GM21529 (cell line): Measurements from ENCODE around the gene DUOX2.

Source experiments
- ATAC-seq: cut with Tn5 transposase; IDR thresholded peaks from one replicate; pipeline ENCODE4 v1.9.1; 2021; ENCODE audit not compliant: unreplicated experiment

DUOX2 gene

GRCh38 chr15:45114076-45114750, at the start of gene DUOX2, which contains the start of gene DUOXA2:
Gene DUOX2 (minus strand): TSS chr15:45114172. CDS start chr15:45113411, 761 bp downstream.
Gene DUOXA2 (plus strand): TSS chr15:45114326. CDS start chr15:45114606, 280 bp downstream.
- ATAC-seq, result no peak

DNA sequence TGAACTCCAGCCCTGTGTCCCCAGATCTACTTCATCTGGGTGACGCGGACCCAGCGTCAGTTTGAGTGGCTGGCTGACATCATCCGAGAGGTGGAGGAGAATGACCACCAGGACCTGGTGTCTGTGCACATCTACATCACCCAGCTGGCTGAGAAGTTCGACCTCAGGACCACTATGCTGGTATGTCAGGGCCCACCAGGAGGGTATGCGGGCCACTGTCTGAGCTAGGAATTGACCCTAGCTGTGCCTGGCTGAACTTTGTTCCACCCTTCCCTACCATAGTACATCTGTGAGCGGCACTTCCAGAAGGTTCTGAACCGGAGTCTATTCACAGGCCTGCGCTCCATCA, 49.5 kb upstream of the DUOX2 start:
- ATAC-seq, result no peak

DNA sequence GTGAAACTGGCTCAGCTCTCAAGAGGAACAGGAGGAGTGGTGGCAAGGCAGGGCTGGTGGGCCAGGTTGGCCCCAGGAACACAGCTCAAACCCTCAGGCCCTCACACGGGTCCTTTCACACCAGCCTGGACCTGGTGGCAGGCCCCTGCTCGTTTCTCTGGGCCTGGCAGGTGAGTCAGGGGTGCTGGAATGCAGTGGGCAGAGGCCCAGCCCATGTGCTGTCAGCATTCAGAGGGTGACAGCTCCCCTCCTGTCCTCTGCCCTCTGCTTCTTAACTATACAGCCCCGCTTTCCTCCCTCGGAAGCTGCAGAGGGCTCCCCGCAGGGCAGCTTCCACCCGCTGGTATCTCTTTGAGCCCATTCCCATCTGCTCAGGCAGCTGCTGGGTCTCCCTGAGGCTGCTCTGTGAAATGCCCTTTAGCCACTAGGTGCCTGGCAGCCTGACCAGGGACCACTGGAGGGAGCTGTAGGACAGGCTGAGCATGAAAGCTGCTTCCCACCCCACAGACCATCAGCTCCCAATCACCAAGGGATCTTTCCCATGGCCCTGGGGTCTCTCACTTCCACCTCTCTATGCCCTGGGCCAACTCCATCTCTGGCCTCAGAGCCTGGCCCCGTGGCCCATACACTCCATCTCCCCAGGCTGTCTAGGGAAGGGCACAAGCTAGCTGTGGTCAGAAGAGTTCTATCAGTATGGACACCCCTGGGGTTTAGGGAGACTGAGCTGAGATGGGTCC, 49.0 kb upstream of the DUOX2 start:
- ATAC-seq, result no peak

GRCh38 chr15:45161666-45162065, 47.7 kb upstream of the DUOX2 start:
- ATAC-seq, result no peak

DNA sequence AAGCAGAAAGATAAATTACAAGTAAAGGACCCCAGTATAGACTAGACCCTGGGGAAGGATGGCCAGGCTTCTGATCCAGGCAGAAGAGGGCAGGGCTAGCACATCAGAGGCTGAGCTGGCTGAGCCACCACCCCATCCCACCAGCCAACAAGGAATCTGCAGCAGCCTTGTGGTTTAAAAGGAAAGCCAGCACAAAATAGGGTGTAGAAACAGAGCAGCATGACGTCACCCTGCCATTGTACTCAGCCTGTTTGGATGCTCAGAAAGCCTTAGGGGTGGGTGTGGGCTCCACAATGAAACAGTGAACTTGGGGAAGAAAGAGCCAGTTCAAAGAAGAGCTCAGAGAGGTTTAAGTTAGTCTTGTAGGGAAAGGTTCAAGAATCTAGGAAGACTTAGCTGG, 44.0 kb upstream of the DUOX2 start:
- no peak for ATAC-seq

DNA sequence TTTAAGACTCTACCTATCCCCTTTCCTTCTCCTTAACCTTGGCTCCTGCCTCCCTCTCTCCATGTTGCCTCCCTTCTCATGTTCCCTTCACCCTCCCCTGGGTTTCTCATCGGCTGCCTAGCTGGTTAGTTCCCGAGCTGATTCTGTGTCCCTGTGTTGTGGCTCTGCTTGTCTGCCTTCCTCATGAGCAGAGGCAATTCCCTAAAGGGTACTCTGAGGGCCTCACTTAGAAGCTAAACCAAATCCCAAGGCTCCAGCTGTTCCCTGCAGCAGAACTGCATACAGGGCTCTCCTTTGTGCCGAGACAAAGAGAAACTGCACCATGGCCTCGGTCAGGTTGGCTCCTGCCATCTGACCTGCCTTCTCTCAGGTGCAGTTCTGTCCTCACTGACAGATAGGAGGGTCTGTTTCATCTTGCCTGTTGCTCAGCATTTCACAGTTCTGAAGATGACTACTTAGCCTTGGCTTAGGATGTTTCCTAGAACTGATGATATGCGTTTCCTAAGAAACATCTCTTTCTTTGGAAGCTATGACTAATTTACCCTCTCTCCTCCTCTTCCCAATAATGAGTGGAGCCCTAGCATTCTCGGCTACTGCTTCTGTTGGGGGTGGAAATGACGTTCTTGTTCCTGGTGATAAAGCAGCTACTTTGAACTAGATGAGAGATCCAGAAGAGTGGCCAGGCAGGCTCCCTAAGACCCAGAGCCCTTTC, 42.9 kb upstream of the DUOX2 start:
- ATAC-seq, result no peak

DNA sequence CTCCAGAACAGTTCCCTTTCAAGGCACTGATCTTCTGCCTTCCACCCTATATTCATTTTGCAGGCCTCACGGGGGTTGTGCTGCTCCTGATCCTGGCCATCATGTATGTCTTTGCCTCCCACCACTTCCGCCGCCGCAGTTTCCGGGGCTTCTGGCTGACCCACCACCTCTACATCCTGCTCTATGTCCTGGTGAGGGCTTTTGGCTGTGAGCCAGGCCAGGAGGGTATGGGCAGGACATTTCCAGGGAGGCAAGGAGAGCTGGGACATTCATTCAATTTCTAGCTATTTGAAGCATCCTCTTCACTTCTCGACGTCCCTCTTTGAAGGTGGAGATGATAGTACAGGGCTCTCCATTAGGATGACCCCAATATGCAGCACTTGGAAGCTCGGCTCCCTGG, 41.8 kb upstream of the DUOX2 start:
- ATAC-seq, result no peak

DNA sequence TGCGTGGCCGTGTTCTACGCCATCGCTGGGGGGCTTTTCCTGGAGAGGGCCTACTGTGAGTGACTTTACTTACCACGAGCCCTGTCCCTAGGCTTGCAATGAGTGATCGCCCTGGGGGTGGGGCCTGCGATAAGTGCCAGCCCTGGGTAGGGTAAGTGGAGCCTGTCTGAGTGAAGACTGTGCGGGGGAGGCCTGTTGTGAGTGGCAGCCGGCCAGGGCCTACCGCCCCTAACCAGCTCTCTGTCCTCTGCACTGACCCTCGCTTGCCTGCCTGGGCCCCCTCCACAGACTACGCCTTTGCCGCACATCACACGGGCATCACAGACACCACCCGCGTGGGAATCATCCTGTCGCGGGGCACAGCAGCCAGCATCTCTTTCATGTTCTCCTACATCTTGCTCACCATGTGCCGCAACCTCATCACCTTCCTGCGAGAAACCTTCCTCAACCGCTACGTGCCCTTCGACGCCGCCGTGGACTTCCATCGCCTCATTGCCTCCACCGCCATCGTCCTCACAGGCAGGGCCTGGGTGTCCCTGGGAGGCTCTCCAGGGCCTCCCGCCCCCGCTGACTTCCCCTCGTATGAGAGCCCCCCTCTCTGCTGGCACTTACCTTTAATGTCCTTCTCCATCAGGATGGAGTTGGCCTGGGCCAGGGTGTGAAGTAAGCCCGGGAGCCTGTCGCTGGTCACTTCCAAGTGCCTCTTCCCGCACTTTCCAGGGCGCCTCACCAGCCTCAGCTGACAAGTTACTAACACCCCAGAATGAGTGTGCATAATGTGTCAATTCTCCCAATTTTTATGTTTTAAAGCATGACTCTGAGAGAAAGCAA, 38.2 kb upstream of the DUOX2 start:
- no peak for ATAC-seq

- no peak for ATAC-seq
Observed at GRCh38 chr15:45150997-45151396, 37.0 kb upstream of the DUOX2 start.

GRCh38 chr15:45150481-45150880, 36.5 kb upstream of the DUOX2 start:
- ATAC-seq, result no peak

DNA sequence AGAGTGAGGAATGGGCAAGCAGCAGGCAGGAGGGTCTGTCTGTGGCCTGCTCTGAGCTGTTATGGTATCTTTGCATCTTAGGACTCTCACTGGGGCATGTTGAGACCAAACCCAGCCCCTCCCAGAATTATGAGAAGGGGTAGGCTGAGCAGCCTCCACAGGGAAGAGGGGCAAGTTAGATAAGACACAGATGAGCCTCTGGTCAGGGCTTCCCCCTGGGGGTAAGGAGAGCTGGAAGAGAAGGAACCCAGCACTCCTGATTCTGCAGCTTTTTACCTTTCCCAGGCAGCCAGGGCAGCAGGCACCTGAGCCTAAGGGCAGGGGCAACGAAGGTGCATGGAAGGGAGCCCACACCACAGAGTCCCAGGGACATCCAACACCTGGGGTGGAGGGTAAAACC, 35.1 kb upstream of the DUOX2 start:
- no peak for ATAC-seq

DNA sequence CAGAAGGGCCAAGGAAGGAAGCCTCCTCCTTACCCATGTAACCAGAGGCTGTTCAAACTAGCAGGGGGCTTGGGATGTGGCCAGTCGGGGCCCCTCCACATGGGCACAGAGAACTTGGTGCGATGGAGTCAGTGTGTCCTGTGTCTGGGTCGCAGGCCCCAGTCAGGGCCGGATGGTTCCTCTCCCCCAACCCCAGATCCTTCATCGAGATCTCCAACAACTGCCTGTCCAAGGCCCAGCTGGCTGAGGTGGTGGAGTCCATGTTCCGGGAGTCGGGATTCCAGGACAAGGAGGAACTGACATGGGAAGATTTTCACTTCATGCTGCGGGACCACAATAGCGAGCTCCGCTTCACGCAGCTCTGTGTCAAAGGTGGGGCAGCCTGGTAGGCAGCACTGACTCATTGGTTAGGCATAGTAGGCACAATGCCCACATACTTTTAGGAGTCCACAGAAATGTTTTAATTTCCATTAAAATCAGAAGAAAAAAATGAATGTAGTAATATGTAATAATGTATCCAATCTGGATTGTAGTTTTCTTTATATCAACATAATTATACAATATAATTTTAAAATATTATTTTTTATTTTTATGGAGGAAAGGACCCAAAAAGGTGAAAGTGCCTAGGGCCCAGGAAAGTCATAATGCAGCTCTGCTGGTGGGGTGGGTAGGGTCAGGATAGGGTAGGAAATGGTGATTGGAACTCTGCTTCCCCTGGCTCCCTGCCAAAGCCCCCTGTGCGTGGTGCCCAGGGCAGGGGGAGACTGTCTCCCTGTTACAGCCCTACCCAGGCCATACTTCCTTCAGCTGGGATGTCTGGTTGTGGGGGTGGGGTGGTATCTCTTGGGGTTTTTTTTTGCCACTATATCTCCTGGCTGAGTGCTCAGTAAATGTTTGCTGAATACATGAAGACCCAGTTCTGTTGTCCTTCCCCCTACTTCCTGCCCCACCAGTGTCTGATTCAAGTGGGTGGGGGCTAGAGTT, 34.4 kb upstream of the DUOX2 start:
- ATAC-seq, result no peak

GRCh38 chr15:45147606-45148005, 33.6 kb upstream of the DUOX2 start:
- no peak for ATAC-seq

DNA sequence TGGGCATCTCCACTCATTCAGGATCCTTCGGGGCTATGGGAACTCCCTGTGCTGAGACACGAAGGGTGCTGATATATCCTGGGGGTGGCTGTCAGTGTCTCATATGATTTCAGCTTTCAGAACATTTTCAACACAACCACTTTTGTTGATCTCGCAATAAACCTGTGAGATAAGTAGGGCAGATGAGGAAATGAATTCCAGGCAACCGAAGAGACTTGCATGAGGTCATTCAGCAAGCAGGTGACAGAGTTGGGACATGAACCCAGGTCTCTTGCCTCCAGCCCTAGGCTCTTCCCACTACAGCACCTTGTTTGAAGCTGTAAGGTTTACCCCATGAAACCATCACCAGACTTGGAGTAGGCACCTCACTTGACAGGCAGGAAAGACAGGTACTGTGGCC, 32.4 kb upstream of the DUOX2 start:
- no peak for ATAC-seq

DNA sequence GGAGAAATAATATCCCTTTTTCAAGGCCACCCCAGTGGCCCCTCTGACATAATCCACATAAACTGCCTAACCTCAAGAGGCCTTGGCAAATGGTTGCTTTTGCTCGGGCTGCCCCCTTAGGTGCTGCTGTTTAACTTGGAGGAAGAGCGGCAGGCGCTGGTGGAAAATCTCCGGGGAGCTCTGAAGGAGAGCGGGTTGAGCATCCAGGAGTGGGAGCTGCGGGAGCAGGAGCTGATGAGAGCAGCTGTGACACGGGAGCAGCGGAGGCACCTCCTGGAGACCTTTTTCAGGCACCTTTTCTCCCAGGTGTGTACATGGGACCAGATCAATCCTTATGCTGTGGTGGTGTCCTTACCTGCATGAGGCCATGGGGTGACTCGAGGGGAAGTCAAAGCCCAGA, 30.8 kb upstream of the DUOX2 start:
- no peak for ATAC-seq

- ATAC-seq, result no peak
Observed at GRCh38 chr15:45143946-45144345, 30.0 kb upstream of the DUOX2 start.

GRCh38 chr15:45143056-45143455, 29.1 kb upstream of the DUOX2 start:
- no peak for ATAC-seq

DNA sequence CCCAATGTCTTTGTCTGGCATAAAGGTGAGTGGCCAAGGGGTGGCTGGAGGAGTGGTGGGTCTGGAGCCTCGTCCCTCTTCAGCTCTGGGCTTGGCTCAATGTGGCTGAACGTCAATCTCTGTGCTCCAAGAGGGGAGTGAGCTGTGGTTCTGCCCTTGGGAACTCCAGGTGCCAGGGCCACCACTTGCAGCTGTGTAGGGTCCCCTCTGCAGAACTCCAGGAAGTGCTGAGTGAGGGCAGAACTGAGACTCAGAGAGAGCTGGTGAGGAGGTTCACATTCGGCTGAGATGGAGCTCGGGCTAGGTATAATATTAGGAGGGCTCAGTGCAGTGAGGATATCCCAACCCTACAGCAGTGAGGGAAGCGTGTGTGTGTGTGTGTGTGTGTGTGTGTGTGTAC, 27.4 kb upstream of the DUOX2 start:
- no peak for ATAC-seq

GRCh38 chr15:45140557-45141250, 26.7 kb upstream of the DUOX2 start:
- no peak for ATAC-seq
